ENCODE measurements around the gene LEFTY1.

Gene LEFTY1

DNA sequence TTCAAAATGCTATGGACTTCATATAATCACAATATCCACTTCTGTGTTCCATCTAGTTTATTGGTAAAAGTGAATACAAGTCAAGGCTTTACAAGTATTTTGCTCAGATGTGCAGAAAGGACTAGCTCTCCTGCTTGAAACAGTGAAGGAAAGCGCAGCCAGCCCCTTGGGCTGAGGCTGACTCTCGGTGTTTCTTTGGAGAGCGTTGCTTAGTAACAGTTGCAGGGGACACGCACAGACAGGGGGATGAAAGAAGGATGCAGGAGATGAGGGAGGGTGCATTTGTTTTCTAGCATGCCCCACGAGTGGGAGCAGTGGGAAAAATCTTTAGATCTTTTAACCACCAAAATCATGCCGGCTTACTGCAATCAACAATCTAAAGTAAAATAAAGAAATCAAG lies 26.0 kb upstream of the LEFTY1 start:
- Histone ChIP-seq H3K9me2 (replicated peaks; ENCODE audit: low read depth, low read length) (no peaks in the 10 kb centered on the region), H3F3A (ENCODE audit: low read depth) (no peaks in the 10 kb centered on the region), H3K36me3 (ENCODE audit: insufficient read depth, low read length) (no peaks in the 10 kb centered on the region), H3K4me3 (ENCODE audit: low read length, poor library complexity, severe bottlenecking) (no peak overlapping the region), H3K79me2 (ENCODE audit: insufficient read depth, low read length) (no peaks in the 10 kb centered on the region), H3K27me3 (ENCODE audit: insufficient read depth, low read length, poor library complexity, severe bottlenecking) (no peaks in the 10 kb centered on the region), H3K4me1 (ENCODE audit: insufficient read depth, low read length, poor library complexity, severe bottlenecking) (peaks cover 5% of the 10 kb centered on the region), H3K4me2 (ENCODE audit: low read depth, low read length, poor library complexity, severe bottlenecking) (no peak overlapping the region), H3K9me3 (ENCODE audit: insufficient read depth, low read depth, low read length) (no peaks in the 10 kb centered on the region), H2AFZ (ENCODE audit: low read length) (no peak overlapping the region), H3K9ac (ENCODE audit: low read depth, low read length, poor library complexity, severe bottlenecking) (no peak overlapping the region), H4K20me1 (ENCODE audit: insufficient read depth, low read length, poor library complexity, severe bottlenecking) (no peaks in the 10 kb centered on the region)
- TF ChIP-seq CTCF (conservative IDR thresholded peaks at IDR 0.05; ENCODE audit: low read length) (no peak), EZH2phosphoT487 (IDR thresholded peaks at IDR 0.05; ENCODE audit: borderline replicate concordance) (no peak)

DNA sequence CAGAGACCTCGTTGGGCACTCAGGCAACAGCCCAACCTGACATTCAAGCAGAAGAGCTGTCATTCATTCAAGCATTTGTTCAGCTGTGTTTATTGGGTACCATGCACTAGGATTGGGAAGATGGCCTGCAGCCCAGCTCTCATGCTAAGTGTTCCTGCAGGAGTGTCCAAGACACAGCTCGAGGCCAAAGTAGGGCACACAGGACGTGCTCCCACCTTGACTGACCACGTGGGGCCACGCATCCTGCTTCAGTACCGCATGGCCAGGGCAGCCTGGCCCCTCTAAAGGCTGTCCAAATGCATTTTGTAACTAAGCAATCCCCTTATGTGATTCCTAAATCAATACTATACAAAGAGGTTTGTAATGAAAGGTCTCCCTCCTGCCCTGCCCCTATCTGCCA lies 25.4 kb upstream of the LEFTY1 start:
- no peak overlapping the region for H3K9ac ChIP-seq (ENCODE audit: low read depth, low read length, poor library complexity, severe bottlenecking)
- no peaks in the 10 kb centered on the region for H3K36me3 ChIP-seq (ENCODE audit: insufficient read depth, low read length)
- no peaks in the 10 kb centered on the region for H3F3A ChIP-seq (ENCODE audit: low read depth)

GRCh38 chr1:225911191-225912130 lies 22.5 kb upstream of the LEFTY1 start:
- Histone ChIP-seq H3K4me2 (ENCODE audit: low read depth, low read length, poor library complexity, severe bottlenecking) (no peak overlapping the region), H3K4me1 (ENCODE audit: insufficient read depth, low read length, poor library complexity, severe bottlenecking) (no peaks in the 10 kb centered on the region), H3K36me3 (ENCODE audit: insufficient read depth, low read length) (no peaks in the 10 kb centered on the region), H3K9me3 (ENCODE audit: insufficient read depth, low read depth, low read length) (no peaks in the 10 kb centered on the region), H3K27me3 (ENCODE audit: insufficient read depth, low read length, poor library complexity, severe bottlenecking) (no peaks in the 10 kb centered on the region), H4K20me1 (ENCODE audit: insufficient read depth, low read length, poor library complexity, severe bottlenecking) (no peaks in the 10 kb centered on the region), H3F3A (ENCODE audit: low read depth) (no peaks in the 10 kb centered on the region), H3K9ac (ENCODE audit: low read depth, low read length, poor library complexity, severe bottlenecking) (no peak overlapping the region), H3K4me3 (ENCODE audit: low read length, poor library complexity, severe bottlenecking) (no peak overlapping the region), H2AFZ (ENCODE audit: low read length) (no peak overlapping the region), H3K79me2 (ENCODE audit: insufficient read depth, low read length) (no peaks in the 10 kb centered on the region), H3K9me2 (replicated peaks; ENCODE audit: low read depth, low read length) (no peaks in the 10 kb centered on the region)
- no peak for TF ChIP-seq CTCF (conservative IDR thresholded peaks at IDR 0.05; ENCODE audit: low read length)
- TF ChIP-seq EZH2phosphoT487 (IDR thresholded peaks at IDR 0.05; ENCODE audit: borderline replicate concordance), result no peak

More for the DNA sequence above, 25.4 kb upstream of the LEFTY1 start:
- Histone ChIP-seq H2AFZ (ENCODE audit: low read length) (no peak overlapping the region), H3K4me1 (ENCODE audit: insufficient read depth, low read length, poor library complexity, severe bottlenecking) (no peaks in the 10 kb centered on the region), H3K79me2 (ENCODE audit: insufficient read depth, low read length) (no peaks in the 10 kb centered on the region), H4K20me1 (ENCODE audit: insufficient read depth, low read length, poor library complexity, severe bottlenecking) (no peaks in the 10 kb centered on the region), H3K27me3 (ENCODE audit: insufficient read depth, low read length, poor library complexity, severe bottlenecking) (no peaks in the 10 kb centered on the region), H3K4me2 (ENCODE audit: low read depth, low read length, poor library complexity, severe bottlenecking) (no peak overlapping the region), H3K9me2 (replicated peaks; ENCODE audit: low read depth, low read length) (no peaks in the 10 kb centered on the region), H3K9me3 (ENCODE audit: insufficient read depth, low read depth, low read length) (no peaks in the 10 kb centered on the region), H3K4me3 (ENCODE audit: low read length, poor library complexity, severe bottlenecking) (no peak overlapping the region)
- TF ChIP-seq EZH2phosphoT487 (IDR thresholded peaks at IDR 0.05; ENCODE audit: borderline replicate concordance) (no peak), CTCF (conservative IDR thresholded peaks at IDR 0.05; ENCODE audit: low read length) (no peak)

Data from Loucy (cell line).